ENCODE data around the gene PIAS4. TPM values are rescaled to one million over a fixed set of nuclear protein-coding genes. Genes with fewer than 3 reads are reported as not detected.
"Not testable (repeated sequence)": the region's sequence is repeated elsewhere in the genome, so short reads cannot be mapped to it uniquely, and the experiment has no call there.

Gene PIAS4
- total RNA-seq, 1 donor = 23.8 TPM

DNA sequence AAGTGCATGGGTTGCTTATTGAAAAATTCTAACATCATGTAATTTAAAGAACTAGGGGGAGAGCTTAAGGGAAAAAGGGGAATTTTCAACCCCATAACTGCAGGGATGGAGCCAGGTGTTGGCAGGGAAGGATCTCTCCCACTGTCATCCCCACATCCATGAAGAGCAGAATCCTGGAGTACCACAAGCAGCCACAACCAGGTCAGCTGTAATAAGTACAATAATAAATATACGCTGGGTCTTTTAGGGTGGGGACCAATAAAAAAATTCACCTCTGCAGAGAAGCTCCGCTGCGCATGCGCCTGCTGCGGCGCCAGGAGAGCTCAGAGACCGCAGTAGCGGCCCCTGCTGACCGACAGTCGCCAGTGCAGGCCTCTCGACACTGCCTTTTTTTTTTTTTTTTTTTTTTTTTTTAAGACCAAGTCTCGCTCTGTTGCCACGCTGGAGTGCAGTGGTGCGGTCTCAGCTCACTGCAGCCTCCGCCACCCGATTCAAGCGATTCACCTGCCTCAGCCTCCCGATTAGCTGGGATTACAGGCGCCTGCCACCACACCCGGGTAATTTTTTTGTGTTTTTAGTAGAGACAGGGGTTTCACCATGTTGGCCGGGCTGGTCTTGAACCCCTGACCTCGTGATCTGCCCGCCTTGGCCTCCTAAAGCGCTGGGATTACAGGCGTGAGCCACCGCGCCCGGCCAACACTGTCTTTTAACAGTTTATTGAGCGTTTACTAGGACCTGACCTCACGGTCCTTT lies 19.7 kb upstream of the PIAS4 start:
- peak overlapping the region; percentile 48 for H3K4me3 ChIP-seq (ENCODE audit: low read depth, low read length)
- DNase-seq (ENCODE audit: low read depth) = peak; percentile 88
- peak; percentile 90 for TF ChIP-seq CTCF (IDR thresholded peaks at IDR 0.05; ENCODE audit: insufficient read depth, low read length)

DNA sequence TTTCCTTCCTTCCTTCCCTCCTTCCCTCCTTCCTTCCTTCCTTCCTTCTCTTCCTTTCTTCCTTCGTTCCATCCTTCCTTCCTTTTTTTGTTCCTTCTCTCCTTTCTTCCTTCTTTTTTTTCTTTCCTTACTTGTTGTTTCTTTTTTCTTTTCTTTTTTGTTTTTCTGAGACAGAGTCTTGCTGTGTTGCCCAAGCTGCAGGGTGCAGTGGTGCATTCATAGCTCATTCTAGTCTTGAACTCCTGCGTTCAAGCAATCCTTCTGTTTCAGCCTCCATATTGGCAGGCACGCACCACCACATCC lies 16.8 kb upstream of the PIAS4 start:
- no peak for TF ChIP-seq CTCF (IDR thresholded peaks at IDR 0.05; ENCODE audit: insufficient read depth, low read length)
- no peak overlapping the region for H3K4me3 ChIP-seq (ENCODE audit: low read depth, low read length)
- no peak for DNase-seq (ENCODE audit: low read depth)

- no peak for TF ChIP-seq CTCF (IDR thresholded peaks at IDR 0.05; ENCODE audit: insufficient read depth, low read length)
- no peak overlapping the region for H3K4me3 ChIP-seq (ENCODE audit: low read depth, low read length)
- DNase-seq (ENCODE audit: low read depth) = no peak
These were observed 11.9 kb upstream of the PIAS4 start for GRCh38 chr19:3995607-3996006.

DNA sequence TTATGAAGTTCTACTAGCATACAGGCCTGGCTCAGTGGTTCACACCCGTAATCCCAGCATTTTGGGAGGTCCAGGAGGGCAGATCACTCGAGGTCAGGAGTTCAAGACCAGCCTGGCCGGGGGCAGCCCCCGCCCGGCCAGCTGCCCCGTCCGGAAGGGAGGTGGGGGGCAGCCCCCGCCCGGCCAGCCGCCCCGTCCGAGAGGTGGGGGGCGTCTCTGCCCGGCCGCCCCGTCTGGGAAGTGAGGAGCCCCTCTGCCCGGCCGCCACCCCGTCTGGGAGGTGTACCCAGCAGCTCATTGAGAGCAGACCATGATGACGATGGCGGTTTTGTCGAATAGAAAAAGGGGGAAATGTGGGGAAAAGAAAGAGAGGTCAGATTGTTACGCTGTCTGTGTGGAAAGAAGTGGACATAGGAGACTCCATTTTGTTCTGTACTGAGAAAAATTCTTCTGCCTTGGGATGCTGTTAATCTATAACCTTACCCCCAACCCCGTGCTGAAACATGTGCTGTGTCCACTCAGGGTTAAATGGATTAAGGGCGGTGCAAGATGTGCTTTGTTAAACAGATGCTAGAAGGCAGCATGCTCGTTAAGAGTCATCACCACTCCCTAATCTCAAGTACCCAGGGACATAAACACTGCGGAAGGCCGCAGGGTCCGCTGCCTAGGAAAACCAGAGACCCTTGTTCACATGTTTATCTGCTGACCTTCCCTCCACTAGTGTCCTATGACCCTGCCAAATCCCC lies 8.7 kb upstream of the PIAS4 start:
- DNase-seq (ENCODE audit: low read depth); H3K4me3 ChIP-seq (ENCODE audit: low read depth, low read length): not testable (repeated sequence)

GRCh38 chr19:4000798-4001197 lies 6.7 kb upstream of the PIAS4 start:
- not testable (repeated sequence) for H3K4me3 ChIP-seq (ENCODE audit: low read depth, low read length); DNase-seq (ENCODE audit: low read depth)

DNA sequence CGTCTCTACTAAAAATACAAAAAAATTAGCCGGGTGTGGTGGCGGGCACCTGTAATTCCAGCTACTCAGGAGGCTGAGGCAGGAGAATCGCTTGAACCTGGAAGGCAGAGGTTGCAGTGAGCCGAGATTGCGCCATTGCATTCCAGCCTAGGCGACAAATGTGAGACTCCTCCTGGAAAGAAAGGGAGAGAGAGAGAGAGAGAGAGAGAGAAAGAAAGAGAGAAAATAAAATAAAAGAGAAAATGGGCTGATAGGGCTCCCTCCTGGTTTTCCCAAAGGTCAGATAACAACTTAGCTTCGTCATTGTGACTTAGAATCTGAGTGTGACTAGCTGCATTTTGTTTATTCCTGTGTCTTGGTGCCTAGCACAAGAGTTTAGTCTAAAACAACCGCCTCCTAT lies 2.1 kb upstream of the PIAS4 start:
- not testable (repeated sequence) for H3K4me3 ChIP-seq (ENCODE audit: low read depth, low read length); DNase-seq (ENCODE audit: low read depth)

GRCh38 chr19:4007836-4008539 lies 452 bp downstream of the PIAS4 start:
- peak overlapping the region; percentile 92 for H3K4me3 ChIP-seq (ENCODE audit: low read depth, low read length)
- no peak for TF ChIP-seq CTCF (IDR thresholded peaks at IDR 0.05; ENCODE audit: insufficient read depth, low read length)
- no peak for DNase-seq (ENCODE audit: low read depth)

DNA sequence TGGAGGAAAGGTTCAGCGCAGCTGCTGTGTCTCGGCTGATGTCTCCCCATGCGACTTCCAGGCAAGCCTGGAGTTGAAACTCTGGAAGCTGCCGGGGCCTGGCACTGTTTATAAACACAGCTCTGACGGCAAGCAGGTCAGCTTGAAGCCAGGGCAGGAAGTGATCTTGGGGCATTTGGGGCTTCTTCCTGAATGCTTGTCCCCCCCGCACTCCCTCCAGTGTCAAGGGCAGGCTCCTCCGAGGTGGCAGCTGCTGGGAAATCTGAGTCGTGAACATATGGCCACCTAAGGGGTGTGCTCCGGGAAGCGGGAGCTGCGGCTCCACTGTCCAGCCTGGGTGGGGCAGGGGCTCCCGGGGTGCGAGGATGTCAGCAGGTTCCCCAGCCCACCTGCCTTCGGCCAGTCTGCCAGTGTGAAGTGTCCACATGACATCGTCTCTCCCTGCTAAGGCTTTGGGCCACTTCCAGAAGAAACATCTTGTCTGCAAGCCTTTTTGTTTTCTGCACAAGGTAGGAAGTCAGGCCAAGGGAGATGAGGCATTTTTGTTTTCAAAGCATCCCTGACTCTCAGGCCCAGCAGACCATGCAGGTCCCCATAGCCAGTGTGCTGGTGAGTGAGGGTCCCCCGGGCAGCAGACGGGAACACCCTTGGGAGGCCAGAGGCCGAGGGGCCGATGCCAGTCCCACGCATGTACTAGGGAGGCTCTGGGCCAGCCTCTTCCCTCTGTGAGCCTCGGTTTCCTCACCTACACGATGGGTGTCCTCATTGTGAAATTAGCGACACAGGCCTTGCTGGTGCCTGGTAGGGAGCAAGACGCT lies 2.7 kb downstream of the PIAS4 start:
- no peak for DNase-seq (ENCODE audit: low read depth)
- H3K4me3 ChIP-seq (ENCODE audit: low read depth, low read length) = peak overlapping the region; percentile 9
- no peak for TF ChIP-seq CTCF (IDR thresholded peaks at IDR 0.05; ENCODE audit: insufficient read depth, low read length)
